Osteocyte (in vitro differentiated cells): ENCODE data around the gene C2orf76. TPM values are rescaled to one million over a fixed set of nuclear protein-coding genes. Genes with fewer than 3 reads are reported as not detected.
"Not testable (repeated sequence)": the region's sequence is repeated elsewhere in the genome, so short reads cannot be mapped to it uniquely, and the experiment has no call there.

Source experiments
- DNase-seq: peaks from one replicate; pipeline ENCODE4 v3.0.0; 2021; ENCODE audit warnings: mixed read lengths; ENCODE audit not compliant: unreplicated experiment; ENCODE audit errors: extremely low spot score
- H3K27ac Mint-ChIP-seq: one replicate; pipeline ENCODE4 v1.8.0; 2021; ENCODE audit warnings: mild to moderate bottlenecking, mixed read lengths; ENCODE audit not compliant: unreplicated experiment
- H3K27me3 Mint-ChIP-seq: one replicate; pipeline ENCODE4 v1.8.0; 2021; ENCODE audit warnings: mixed read lengths; ENCODE audit not compliant: unreplicated experiment
- H3K36me3 Mint-ChIP-seq: one replicate; pipeline ENCODE4 v1.8.0; 2021; ENCODE audit warnings: mixed read lengths; ENCODE audit not compliant: unreplicated experiment
- H3K4me1 Mint-ChIP-seq: one replicate; pipeline ENCODE4 v1.8.0; 2021; ENCODE audit warnings: mixed read lengths; ENCODE audit not compliant: unreplicated experiment
- H3K4me3 Mint-ChIP-seq: one replicate; pipeline ENCODE4 v1.8.0; 2021; ENCODE audit warnings: mild to moderate bottlenecking, moderate library complexity, mixed read lengths; ENCODE audit not compliant: unreplicated experiment
- H3K9me3 Mint-ChIP-seq: one replicate; pipeline ENCODE4 v1.8.0; 2021; ENCODE audit warnings: mixed read lengths; ENCODE audit not compliant: unreplicated experiment
- CTCF ChIP-seq: fragments of 200-600 bp; sonication (generic); IDR thresholded peaks from 2 replicates; pipeline ENCODE4 v1.5.0; 2021; ENCODE audit warnings: antibody characterized with exemption, mild to moderate bottlenecking, moderate library complexity
- total RNA-seq: library from RNA; stranded (reverse); gene quantifications from 2 replicates; pipeline ENCODE4 v1.2.1, GENCODE V29; 2021

Gene C2orf76
- total RNA-seq, 1 donor from 2014 or later, result 11.1 TPM

DNA sequence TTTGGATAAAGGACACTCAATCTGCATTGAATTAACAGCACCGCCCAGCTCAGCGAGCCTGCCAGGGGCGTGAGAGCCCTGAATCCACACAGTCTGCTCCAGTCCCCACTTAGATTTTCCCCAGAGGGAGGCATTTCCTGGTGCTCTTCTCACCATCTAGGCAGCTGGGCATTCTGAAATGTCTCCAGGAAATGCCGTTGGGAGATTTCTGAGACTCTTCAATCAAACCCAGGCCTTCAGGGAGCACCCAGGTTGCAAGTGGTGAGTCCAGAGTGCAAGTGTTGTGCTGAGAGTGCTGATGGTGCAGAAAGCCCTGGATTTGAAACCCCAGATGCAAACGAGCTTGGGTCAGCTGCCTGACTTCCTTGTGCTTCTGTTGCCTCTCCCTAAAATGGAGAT lies 41.6 kb upstream of the C2orf76 start:
- no peak for TF ChIP-seq CTCF
- H3K4me3 Mint-ChIP-seq, result no peak overlapping the region
- no peaks in the 10 kb centered on the region for H3K36me3 Mint-ChIP-seq
- no peaks in the 10 kb centered on the region for H3K4me1 Mint-ChIP-seq
- H3K9me3 Mint-ChIP-seq, result no peaks in the 10 kb centered on the region
- peaks cover 37% of the 10 kb centered on the region for H3K27me3 Mint-ChIP-seq
- no peak overlapping the region for H3K27ac Mint-ChIP-seq
- DNase-seq, result no peak

GRCh38 chr2:119407430-119408220 lies 41.0 kb upstream of the C2orf76 start:
- TF ChIP-seq CTCF, result peak; percentile 87
- H3K27me3 Mint-ChIP-seq, result peaks cover 39% of the 10 kb centered on the region
- DNase-seq, result no peak
- no peaks in the 10 kb centered on the region for H3K9me3 Mint-ChIP-seq
- no peaks in the 10 kb centered on the region for H3K4me1 Mint-ChIP-seq
- no peak overlapping the region for H3K4me3 Mint-ChIP-seq
- H3K36me3 Mint-ChIP-seq, result no peaks in the 10 kb centered on the region
- H3K27ac Mint-ChIP-seq, result no peak overlapping the region

GRCh38 chr2:119405151-119405550 lies 38.5 kb upstream of the C2orf76 start:
- no peak for TF ChIP-seq CTCF
- Mint-ChIP-seq H3K4me1 (no peaks in the 10 kb centered on the region), H3K27ac (no peak overlapping the region), H3K9me3 (no peaks in the 10 kb centered on the region), H3K36me3 (no peaks in the 10 kb centered on the region), H3K4me3 (no peak overlapping the region), H3K27me3 (peaks cover 33% of the 10 kb centered on the region)
- no peak for DNase-seq

DNA sequence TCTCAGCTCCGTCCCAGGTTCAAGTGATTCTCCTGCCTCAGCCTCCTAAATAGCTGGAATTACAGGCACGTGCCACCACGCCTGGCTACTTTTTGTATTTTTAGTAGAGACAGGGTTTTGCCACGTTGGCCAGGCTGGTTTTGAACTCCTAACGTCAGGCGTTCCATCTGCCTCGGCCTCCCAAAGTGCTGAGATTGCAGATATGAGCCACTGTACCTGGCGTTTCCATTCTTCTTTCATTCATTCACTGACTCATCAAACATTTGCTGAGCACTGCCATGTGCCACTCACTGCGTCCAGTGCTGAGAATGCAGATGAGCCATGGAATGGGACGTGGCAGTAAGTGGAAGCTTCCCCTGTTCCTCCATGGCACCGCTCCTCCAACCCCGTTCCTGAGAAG lies 37.0 kb upstream of the C2orf76 start:
- DNase-seq, H3K27ac Mint-ChIP-seq, H3K36me3 Mint-ChIP-seq, H3K4me3 Mint-ChIP-seq, H3K9me3 Mint-ChIP-seq, H3K4me1 Mint-ChIP-seq: not testable (repeated sequence)
- peaks cover 38% of the 10 kb centered on the region for H3K27me3 Mint-ChIP-seq

DNA sequence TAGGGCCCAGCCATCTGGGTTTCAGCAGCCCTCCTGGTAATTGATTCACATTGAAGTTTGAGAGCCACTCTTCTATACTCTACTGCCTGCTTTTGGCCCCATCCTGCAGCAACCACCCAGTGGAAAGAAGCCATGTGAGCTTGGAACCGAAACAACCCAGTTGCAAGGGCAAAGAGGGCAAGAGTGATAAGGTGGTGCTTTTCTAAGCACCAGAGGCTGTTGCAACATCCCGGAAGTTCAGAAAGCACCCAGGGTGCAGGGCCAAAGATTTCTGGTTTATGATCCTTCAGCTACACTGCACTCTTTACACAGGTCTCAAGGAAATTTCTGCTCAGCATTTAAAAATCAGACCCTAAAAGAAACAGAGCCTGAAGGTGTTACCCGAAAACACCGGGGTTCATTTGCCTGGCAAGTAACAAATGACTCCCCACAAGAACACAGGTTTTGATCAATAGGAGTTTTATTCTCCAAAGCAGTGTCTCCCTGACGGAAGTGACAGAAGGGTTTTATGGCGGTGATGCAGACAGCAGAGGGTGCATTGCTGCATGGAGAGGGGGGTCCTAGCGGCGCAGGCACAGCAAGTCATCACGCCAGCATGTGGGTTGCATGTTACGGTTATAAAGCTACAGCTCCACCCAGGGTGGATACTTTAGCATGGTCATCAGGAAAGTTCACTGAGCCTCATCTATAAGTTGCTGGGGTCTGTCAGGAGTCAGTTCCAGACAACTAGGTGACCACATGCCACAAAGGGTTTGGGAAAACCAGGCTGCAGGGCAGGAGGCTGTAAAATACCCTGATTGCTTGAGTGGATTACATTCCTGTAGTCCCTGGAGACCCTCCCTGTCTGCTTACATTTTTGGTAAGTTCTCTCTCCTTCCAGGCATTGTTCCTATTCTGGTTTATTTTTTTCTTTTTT lies 36.3 kb upstream of the C2orf76 start:
- H3K4me1 Mint-ChIP-seq, result no peaks in the 10 kb centered on the region
- H3K9me3 Mint-ChIP-seq, result no peaks in the 10 kb centered on the region
- DNase-seq, result peak; percentile 25
- H3K27me3 Mint-ChIP-seq, result peaks cover 42% of the 10 kb centered on the region
- no peak for TF ChIP-seq CTCF
- no peak overlapping the region for H3K4me3 Mint-ChIP-seq
- no peak overlapping the region for H3K27ac Mint-ChIP-seq
- no peaks in the 10 kb centered on the region for H3K36me3 Mint-ChIP-seq
